ENCODE data around the gene LCE1A.

LCE1A gene

DNA sequence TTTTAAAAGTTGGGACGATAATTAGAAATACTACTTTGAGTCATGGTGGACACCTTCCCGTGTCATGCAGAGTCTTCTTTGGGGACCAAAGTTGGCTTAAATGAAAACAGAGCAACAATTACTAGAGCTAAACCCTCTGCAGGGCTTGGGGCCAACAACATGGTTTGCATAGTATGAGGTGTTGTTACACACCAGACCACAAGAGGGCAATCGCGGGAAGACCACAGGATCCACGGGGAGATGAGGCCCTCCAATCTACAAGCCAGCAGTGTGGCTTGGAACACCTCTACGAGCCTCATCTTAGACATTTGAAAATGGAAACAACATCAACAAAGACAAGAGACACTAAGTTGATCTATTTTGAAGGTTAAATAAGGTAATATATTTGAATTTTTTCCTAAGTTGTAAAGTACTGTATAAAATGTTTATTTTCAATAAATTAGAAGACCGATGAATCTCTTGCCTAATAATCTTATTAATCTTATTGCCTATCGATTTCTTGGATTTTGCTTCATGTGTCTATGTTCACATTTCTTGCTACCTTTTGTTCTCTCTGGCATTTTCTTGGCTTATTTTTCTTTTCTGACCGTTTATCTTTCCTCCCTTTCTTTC is 42.6 kb downstream of the LCE1A start:
- peak; percentile 77 for DNase-seq (ENCODE audit: low read depth, low spot score)
- no peaks in the 10 kb centered on the region for H3K27me3 ChIP-seq (ENCODE audit: insufficient read depth, insufficient read length)
- H3K36me3 ChIP-seq (ENCODE audit: insufficient read depth, insufficient read length, low read length): no peaks in the 10 kb centered on the region
- no peak overlapping the region for H3K9ac ChIP-seq (ENCODE audit: insufficient read length, low read depth)
- H3K9me3 ChIP-seq (ENCODE audit: insufficient read depth, low read length): no peaks in the 10 kb centered on the region
- TF ChIP-seq SUZ12 (IDR thresholded peaks at IDR 0.05; ENCODE audit: extremely low read depth, insufficient read depth, insufficient read length): no peak
- no peak for TF ChIP-seq YY1 (IDR thresholded peaks at IDR 0.05; ENCODE audit: insufficient read depth, insufficient read length)
- TF ChIP-seq ZNF274 (IDR thresholded peaks at IDR 0.05; ENCODE audit: low read depth, low read length): no peak
- no peaks in the 10 kb centered on the region for H3K4me1 ChIP-seq (ENCODE audit: insufficient read depth, insufficient read length)
- H3K4me3 ChIP-seq (ENCODE audit: insufficient read length, low read depth): no peak overlapping the region

DNA sequence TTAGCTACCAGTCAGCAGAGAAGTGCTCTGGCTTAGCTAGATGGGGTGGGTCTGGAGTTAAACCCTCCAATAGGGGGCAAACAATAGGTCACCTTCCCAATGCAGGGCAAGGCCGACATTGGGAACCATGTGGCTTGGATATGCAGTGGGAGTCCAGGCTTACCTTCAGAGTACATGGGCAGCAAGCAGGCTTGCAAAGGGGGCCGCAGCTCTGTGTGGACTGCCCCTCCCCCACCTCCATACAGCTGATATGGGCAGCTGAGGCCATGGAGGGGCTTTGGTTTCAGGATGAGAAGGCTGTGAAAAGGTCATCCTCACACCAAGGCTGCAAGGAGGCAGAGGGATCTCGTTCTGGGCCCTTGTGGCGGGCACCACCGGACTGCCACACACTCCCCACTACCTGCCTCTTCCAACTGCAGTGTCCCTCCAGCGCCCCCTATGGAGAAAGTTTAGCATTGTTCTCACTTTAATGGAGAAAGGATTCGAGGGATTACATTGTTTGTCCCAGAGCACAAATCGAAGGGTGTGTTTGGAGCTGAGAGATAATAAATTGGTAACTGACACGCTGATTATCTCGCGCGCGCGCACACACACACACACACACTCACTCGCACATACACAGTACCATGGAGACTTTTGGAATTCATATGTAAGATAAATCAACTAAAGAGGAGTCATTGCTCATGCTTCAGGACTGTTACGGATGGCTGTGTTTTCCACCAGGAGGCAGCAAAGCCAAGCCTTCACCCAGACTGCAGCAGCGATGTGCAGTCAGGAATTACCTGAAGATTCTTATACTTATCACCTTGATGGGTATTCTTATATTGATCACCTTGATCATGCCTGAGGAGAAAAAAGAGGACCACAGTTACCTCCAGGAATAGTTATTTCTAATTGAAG is 43.8 kb downstream of the LCE1A start:
- Histone ChIP-seq H3K4me3 (ENCODE audit: insufficient read length, low read depth) (no peak overlapping the region), H3K27me3 (ENCODE audit: insufficient read depth, insufficient read length) (no peaks in the 10 kb centered on the region), H3K36me3 (ENCODE audit: insufficient read depth, insufficient read length, low read length) (no peaks in the 10 kb centered on the region), H3K4me1 (ENCODE audit: insufficient read depth, insufficient read length) (no peaks in the 10 kb centered on the region), H3K9me3 (ENCODE audit: insufficient read depth, low read length) (no peaks in the 10 kb centered on the region), H3K9ac (ENCODE audit: insufficient read length, low read depth) (no peak overlapping the region)
- DNase-seq (ENCODE audit: low read depth, low spot score): peak; percentile 68
- TF ChIP-seq SUZ12 (IDR thresholded peaks at IDR 0.05; ENCODE audit: extremely low read depth, insufficient read depth, insufficient read length) (no peak), ZNF274 (IDR thresholded peaks at IDR 0.05; ENCODE audit: low read depth, low read length) (no peak), YY1 (IDR thresholded peaks at IDR 0.05; ENCODE audit: insufficient read depth, insufficient read length) (no peak)

DNA sequence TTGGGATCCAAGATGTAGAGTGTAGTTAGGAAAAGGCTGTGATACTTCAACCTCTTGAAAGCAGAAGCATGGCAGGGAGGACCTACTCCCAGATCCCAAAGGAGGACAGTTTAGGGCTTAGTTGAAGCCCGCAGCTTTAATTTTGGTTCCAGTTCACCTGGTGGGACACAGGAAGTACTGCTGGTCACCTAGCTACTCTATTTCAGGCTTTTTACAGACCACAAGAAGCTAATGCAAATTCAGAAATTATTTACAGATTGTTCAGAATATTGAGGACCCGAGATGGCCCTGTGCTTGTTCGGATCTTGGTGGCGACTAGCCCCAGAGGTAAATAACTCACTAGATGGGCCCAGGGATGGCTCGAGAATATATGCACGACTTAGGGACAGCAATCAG is 44.5 kb downstream of the LCE1A start:
- no peak for DNase-seq (ENCODE audit: low read depth, low spot score)
- H3K9me3 ChIP-seq (ENCODE audit: insufficient read depth, low read length): no peaks in the 10 kb centered on the region
- H3K36me3 ChIP-seq (ENCODE audit: insufficient read depth, insufficient read length, low read length): no peaks in the 10 kb centered on the region
- H3K27me3 ChIP-seq (ENCODE audit: insufficient read depth, insufficient read length): no peaks in the 10 kb centered on the region
- no peaks in the 10 kb centered on the region for H3K4me1 ChIP-seq (ENCODE audit: insufficient read depth, insufficient read length)
- no peak overlapping the region for H3K9ac ChIP-seq (ENCODE audit: insufficient read length, low read depth)
- no peak for TF ChIP-seq SUZ12 (IDR thresholded peaks at IDR 0.05; ENCODE audit: extremely low read depth, insufficient read depth, insufficient read length)
- no peak for TF ChIP-seq ZNF274 (IDR thresholded peaks at IDR 0.05; ENCODE audit: low read depth, low read length)
- no peak for TF ChIP-seq YY1 (IDR thresholded peaks at IDR 0.05; ENCODE audit: insufficient read depth, insufficient read length)
- H3K4me3 ChIP-seq (ENCODE audit: insufficient read length, low read depth): no peak overlapping the region

DNA sequence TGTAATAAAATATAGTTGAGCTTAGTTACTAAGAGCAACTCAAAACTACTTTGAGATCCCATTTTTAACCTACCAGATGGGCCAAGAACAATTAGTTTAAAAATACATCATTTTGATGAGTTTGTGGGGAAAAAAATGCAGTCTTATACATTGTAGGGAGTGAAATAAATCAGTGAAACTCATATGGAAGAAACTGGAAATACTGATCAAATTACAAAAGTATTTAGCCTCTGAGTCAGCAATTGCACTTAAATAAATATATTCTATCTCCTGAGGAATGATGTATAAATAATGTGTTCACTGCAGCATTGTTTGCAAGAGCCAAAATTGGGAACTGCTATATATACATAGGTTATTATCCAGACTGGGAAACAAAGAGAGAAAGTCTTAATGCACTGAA is 46.2 kb downstream of the LCE1A start:
- H3K9ac ChIP-seq (ENCODE audit: insufficient read length, low read depth): no peak overlapping the region
- no peaks in the 10 kb centered on the region for H3K27me3 ChIP-seq (ENCODE audit: insufficient read depth, insufficient read length)
- TF ChIP-seq YY1 (IDR thresholded peaks at IDR 0.05; ENCODE audit: insufficient read depth, insufficient read length): no peak
- no peak for TF ChIP-seq SUZ12 (IDR thresholded peaks at IDR 0.05; ENCODE audit: extremely low read depth, insufficient read depth, insufficient read length)
- no peak for TF ChIP-seq ZNF274 (IDR thresholded peaks at IDR 0.05; ENCODE audit: low read depth, low read length)
- H3K9me3 ChIP-seq (ENCODE audit: insufficient read depth, low read length): no peaks in the 10 kb centered on the region
- no peaks in the 10 kb centered on the region for H3K4me1 ChIP-seq (ENCODE audit: insufficient read depth, insufficient read length)
- no peaks in the 10 kb centered on the region for H3K36me3 ChIP-seq (ENCODE audit: insufficient read depth, insufficient read length, low read length)
- no peak for DNase-seq (ENCODE audit: low read depth, low spot score)
- H3K4me3 ChIP-seq (ENCODE audit: insufficient read length, low read depth): no peak overlapping the region

DNA sequence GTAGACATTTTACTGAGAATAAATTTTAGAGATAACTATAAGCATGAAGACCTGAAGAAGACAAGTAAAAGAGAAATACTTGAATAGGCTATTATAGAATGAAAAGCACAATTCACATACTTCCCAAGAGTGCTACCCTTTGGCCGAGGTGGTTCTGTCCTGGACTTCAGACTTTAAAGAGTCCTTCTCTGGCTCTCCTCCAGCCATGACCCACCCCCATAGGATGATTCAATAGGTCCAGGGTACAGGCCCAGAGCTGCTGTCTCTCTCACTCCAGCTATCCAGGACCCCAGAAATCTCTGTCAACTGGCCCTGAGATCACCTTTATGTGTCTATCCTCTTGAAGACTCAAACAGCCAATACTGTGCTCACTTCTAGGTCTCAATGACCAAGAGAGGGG is 49.6 kb downstream of the LCE1A start:
- no peaks in the 10 kb centered on the region for H3K9me3 ChIP-seq (ENCODE audit: insufficient read depth, low read length)
- no peak for DNase-seq (ENCODE audit: low read depth, low spot score)

More for the DNA sequence above, 49.6 kb downstream of the LCE1A start:
- Histone ChIP-seq H3K27me3 (ENCODE audit: insufficient read depth, insufficient read length) (no peaks in the 10 kb centered on the region), H3K4me3 (ENCODE audit: insufficient read length, low read depth) (no peak overlapping the region), H3K4me1 (ENCODE audit: insufficient read depth, insufficient read length) (no peaks in the 10 kb centered on the region), H3K36me3 (ENCODE audit: insufficient read depth, insufficient read length, low read length) (no peaks in the 10 kb centered on the region), H3K9ac (ENCODE audit: insufficient read length, low read depth) (no peak overlapping the region)
- no peak for TF ChIP-seq ZNF274 (IDR thresholded peaks at IDR 0.05; ENCODE audit: low read depth, low read length)
- no peak for TF ChIP-seq YY1 (IDR thresholded peaks at IDR 0.05; ENCODE audit: insufficient read depth, insufficient read length)
- no peak for TF ChIP-seq SUZ12 (IDR thresholded peaks at IDR 0.05; ENCODE audit: extremely low read depth, insufficient read depth, insufficient read length)
